ENCODE data around the gene SOX10. TPM values are rescaled to one million over a fixed set of nuclear protein-coding genes. Genes with fewer than 3 reads are reported as not detected.

SOX10 gene
- total RNA-seq, 1 experiment from 2014 or later = not detected

DNA sequence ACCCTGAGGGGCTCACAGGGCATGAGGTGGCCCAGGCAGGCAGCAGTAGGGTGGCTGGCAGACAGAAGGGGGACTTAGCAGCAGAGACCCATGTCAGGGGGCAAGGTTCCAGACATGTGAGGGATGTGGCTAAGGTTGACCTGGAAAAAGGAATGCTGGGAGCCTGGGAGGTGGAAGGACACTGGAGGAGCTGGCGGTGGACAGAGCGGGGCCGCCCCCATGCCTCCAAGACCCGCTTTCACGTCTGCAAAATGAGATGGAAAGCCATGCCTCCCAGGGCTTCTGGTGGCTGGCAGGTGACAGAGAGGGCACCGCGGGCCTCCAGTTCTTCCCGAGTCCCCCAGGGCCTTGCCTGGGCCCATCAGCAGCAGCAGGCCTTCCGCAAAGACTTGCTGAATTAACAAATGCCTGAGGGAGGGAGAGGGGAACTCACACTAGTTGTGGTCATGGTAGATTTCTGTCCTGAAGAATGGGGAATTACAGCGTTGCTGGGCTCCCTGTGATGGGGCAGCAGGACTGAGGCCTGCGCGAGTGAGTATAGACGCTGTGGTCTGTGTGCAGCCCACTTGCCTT lies 23.1 kb upstream of the SOX10 start:
- BruUV-seq (replicated peaks) = no TSS peak
- Histone ChIP-seq H4K20me1 (ENCODE audit: insufficient read depth) (no peaks in the 10 kb centered on the region), H3K9me3 (ENCODE audit: control insufficient read depth in 1 of 2, insufficient read depth in 1 of 2, low read depth in 1 of 2, low read length in 2 of 2) (no peaks in the 10 kb centered on the region), H2AFZ (ENCODE audit: low read depth, low read length, poor library complexity, severe bottlenecking) (no peak overlapping the region), H3K9ac (ENCODE audit: low read length) (no peak overlapping the region), H3K27ac (ENCODE audit: low read depth, low read length) (no peak overlapping the region), H3K27me3 (ENCODE audit: insufficient read depth, low read length) (no peaks in the 10 kb centered on the region), H3K4me3 (replicated peaks in 1 of 2; ENCODE audit: low read depth in 1 of 2, low read length in 2 of 2) (no peak overlapping the region), H3K36me3 (ENCODE audit: control insufficient read depth in 1 of 2, insufficient read depth in 2 of 2, low read length in 2 of 2) (no peaks in the 10 kb centered on the region), H3K4me2 (ENCODE audit: low read length) (no peak overlapping the region), H3K79me2 (ENCODE audit: insufficient read depth, low read length) (no peaks in the 10 kb centered on the region), H3K4me1 (ENCODE audit: control insufficient read depth in 1 of 2, insufficient read depth in 2 of 2, low read length in 2 of 2) (no peaks in the 10 kb centered on the region), H3K9me2 (ENCODE audit: insufficient read depth) (no peaks in the 10 kb centered on the region)
- ChIA-PET CTCF (no interaction called here), RAD21 (ENCODE audit: low non-redundant PET in 1 of 2, low total read pairs in 2 of 2, uncharacterized antibody in 2 of 2, unreplicated experiment in 2 of 2) (no interaction called here), POLR2A (no interaction called here)
- DNase-seq (ENCODE audit: low read depth, low spot score) (no peak), ATAC-seq (no peak)
- TF ChIP-seq ELF1 (IDR thresholded peaks at IDR 0.05; ENCODE audit: borderline replicate concordance, low read depth) (no peak), ZNF274 (IDR thresholded peaks at IDR 0.05; ENCODE audit: low read depth, low read length) (no peak), FOSL1 (IDR thresholded peaks at IDR 0.05; ENCODE audit: low read depth) (no peak), EGR1 (IDR thresholded peaks at IDR 0.05; ENCODE audit: low read depth) (no peak), ZFX (IDR thresholded peaks at IDR 0.05) (no peak), CBX3 (IDR thresholded peaks at IDR 0.05; ENCODE audit: low read depth) (no peak), JUND (IDR thresholded peaks at IDR 0.05) (no peak), TCF7L2 (IDR thresholded peaks at IDR 0.05; ENCODE audit: borderline replicate concordance, extremely low read depth, insufficient read depth, insufficient read length) (no peak)
- TF ChIP-seq, protein P1, sequence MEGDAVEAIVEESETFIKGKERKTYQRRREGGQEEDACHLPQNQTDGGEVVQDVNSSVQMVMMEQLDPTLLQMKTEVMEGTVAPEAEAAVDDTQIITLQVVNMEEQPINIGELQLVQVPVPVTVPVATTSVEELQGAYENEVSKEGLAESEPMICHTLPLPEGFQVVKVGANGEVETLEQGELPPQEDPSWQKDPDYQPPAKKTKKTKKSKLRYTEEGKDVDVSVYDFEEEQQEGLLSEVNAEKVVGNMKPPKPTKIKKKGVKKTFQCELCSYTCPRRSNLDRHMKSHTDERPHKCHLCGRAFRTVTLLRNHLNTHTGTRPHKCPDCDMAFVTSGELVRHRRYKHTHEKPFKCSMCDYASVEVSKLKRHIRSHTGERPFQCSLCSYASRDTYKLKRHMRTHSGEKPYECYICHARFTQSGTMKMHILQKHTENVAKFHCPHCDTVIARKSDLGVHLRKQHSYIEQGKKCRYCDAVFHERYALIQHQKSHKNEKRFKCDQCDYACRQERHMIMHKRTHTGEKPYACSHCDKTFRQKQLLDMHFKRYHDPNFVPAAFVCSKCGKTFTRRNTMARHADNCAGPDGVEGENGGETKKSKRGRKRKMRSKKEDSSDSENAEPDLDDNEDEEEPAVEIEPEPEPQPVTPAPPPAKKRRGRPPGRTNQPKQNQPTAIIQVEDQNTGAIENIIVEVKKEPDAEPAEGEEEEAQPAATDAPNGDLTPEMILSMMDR (IDR thresholded peaks at IDR 0.05 in 2 of 3, conservative IDR thresholded peaks at IDR 0.05 in 1 of 3; ENCODE audit: borderline replicate concordance in 1 of 3, insufficient read depth in 1 of 3, low read depth in 2 of 3, low read length in 2 of 3) = no peak
- TF ChIP-seq, protein P2, sequence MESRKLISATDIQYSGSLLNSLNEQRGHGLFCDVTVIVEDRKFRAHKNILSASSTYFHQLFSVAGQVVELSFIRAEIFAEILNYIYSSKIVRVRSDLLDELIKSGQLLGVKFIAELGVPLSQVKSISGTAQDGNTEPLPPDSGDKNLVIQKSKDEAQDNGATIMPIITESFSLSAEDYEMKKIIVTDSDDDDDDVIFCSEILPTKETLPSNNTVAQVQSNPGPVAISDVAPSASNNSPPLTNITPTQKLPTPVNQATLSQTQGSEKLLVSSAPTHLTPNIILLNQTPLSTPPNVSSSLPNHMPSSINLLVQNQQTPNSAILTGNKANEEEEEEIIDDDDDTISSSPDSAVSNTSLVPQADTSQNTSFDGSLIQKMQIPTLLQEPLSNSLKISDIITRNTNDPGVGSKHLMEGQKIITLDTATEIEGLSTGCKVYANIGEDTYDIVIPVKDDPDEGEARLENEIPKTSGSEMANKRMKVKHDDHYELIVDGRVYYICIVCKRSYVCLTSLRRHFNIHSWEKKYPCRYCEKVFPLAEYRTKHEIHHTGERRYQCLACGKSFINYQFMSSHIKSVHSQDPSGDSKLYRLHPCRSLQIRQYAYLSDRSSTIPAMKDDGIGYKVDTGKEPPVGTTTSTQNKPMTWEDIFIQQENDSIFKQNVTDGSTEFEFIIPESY (IDR thresholded peaks at IDR 0.05; ENCODE audit: extremely low read depth, insufficient replicate concordance, low read length) = no peak
- TF ChIP-seq, protein P3, sequence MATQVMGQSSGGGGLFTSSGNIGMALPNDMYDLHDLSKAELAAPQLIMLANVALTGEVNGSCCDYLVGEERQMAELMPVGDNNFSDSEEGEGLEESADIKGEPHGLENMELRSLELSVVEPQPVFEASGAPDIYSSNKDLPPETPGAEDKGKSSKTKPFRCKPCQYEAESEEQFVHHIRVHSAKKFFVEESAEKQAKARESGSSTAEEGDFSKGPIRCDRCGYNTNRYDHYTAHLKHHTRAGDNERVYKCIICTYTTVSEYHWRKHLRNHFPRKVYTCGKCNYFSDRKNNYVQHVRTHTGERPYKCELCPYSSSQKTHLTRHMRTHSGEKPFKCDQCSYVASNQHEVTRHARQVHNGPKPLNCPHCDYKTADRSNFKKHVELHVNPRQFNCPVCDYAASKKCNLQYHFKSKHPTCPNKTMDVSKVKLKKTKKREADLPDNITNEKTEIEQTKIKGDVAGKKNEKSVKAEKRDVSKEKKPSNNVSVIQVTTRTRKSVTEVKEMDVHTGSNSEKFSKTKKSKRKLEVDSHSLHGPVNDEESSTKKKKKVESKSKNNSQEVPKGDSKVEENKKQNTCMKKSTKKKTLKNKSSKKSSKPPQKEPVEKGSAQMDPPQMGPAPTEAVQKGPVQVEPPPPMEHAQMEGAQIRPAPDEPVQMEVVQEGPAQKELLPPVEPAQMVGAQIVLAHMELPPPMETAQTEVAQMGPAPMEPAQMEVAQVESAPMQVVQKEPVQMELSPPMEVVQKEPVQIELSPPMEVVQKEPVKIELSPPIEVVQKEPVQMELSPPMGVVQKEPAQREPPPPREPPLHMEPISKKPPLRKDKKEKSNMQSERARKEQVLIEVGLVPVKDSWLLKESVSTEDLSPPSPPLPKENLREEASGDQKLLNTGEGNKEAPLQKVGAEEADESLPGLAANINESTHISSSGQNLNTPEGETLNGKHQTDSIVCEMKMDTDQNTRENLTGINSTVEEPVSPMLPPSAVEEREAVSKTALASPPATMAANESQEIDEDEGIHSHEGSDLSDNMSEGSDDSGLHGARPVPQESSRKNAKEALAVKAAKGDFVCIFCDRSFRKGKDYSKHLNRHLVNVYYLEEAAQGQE (IDR thresholded peaks at IDR 0.05; ENCODE audit: low read depth) = no peak
- TF ChIP-seq, protein P4, sequence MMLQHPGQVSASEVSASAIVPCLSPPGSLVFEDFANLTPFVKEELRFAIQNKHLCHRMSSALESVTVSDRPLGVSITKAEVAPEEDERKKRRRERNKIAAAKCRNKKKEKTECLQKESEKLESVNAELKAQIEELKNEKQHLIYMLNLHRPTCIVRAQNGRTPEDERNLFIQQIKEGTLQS (IDR thresholded peaks at IDR 0.05) = no peak
- intact Hi-C loops (cut with micrococcal nuclease) = no loop called here
